ENCODE results near the gene CHD5.

GRCh38 chr1:6113745-6114144, 66.4 kb downstream of the CHD5 start:
- TF ChIP-seq CTCF (IDR thresholded peaks at IDR 0.05) (no peak), POLR2A (IDR thresholded peaks at IDR 0.05) (no peak)
